Measurements from ENCODE around the gene DCUN1D5. TPM values are rescaled to one million over a fixed set of nuclear protein-coding genes. Genes with fewer than 3 reads are reported as not detected.

The DCUN1D5 gene
- 52.1 to 95.6 TPM (median 64.0 TPM) in 3 replicates for polyA plus RNA-seq
- polyA plus RNA-seq (2011; ENCODE audit: low read depth), result 31.2 TPM
- polyA plus RNA-seq (2011; cell fraction: cytosol; rRNA removed), result 66.6 and 98.8 TPM in 2 replicates
- polyA plus RNA-seq (2011; cell fraction: nucleus; rRNA removed), result 42.0 and 51.3 TPM in 2 replicates
- 57.3 and 78.7 TPM in 2 replicates for polyA plus RNA-seq (2012; ENCODE audit: low replicate concordance)
- polyA minus RNA-seq, result 7.1 to 31.2 TPM (median 11.6 TPM) in 3 replicates
- polyA minus RNA-seq (2011; cell fraction: cytosol; rRNA and poly(A)+ RNA removed), result 42.0 TPM
- polyA minus RNA-seq (2011; cell fraction: nucleus; rRNA and poly(A)+ RNA removed), result 18.9 and 21.1 TPM in 2 replicates

DNA sequence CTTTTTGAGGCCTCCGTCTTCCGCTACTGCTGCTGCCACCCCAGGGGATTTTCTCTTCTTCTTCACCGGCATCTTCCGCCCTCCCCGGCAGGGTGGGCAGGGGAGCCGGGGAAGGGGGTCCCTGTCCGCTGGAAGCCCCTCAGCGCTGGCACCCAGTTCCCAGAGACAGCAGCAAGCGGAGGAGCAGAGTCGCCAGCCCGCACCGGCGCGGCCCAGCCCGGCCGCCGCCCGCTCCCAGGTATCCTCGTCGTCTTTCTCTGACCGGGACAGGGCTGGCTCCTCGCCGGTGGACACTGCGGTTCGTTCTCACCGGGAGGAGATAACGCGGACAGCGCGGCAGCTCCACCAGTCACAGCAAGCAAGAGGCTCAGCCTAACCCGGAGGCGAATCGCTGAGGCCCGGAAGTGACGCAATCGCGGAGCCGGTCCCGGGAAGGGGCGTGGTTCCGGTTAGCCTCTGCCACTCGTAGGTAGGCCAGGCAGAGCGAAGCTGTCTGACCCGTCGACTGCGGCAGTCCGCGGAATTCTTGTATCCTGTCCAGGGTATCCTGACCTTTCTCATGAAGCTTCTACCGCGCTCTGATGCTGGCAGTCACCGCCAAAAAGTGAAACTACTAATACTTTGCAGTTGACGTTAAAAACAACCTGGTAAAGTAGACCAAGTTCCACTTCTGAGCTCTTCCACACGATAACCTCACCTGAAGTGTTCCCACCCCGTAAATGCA lies at the start of gene DCUN1D5:
TSS of gene DCUN1D5 (minus strand) at position 360 of the 724 bp plus-strand sequence. CDS start at position 72, 288 bp downstream.
- dilution Hi-C loops (cut with MboI; ENCODE audit: extremely low pct_ligation_motif_present, low sequenced_read_pairs), result no loop called here
- FAIRE-seq, result peak; percentile 91
- H3K79me2 ChIP-seq (ENCODE audit: control insufficient read depth, insufficient read depth, low read length), result peaks cover 50% of the 10 kb centered on the region

DNA sequence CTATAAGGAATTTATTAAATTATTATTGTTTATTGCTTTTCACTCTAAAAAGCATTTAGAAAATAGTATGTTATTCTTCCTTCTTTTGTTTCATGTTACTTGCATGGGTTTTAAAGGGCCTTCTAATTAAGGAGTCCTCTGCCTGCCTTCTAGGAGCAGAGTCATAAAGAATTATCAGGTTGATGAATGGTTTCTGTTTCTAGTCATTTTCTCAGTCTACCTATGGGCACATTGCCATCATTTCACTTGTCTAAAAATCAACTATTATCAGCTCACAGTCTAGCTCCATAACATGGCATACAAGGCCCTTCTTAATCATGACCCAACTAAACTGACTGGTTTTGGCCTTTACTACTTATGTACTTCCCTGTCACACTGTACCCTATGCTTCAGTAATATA lies 33.5 kb upstream of the DCUN1D5 start:
- Histone ChIP-seq H3K4me2 (ENCODE audit: control insufficient read depth, extremely low read depth, insufficient read depth, low read depth, low read length) (no peak overlapping the region), H3K27ac (ENCODE audit: control insufficient read depth, insufficient read depth, low read length) (no peak overlapping the region), H2AFZ (ENCODE audit: control insufficient read depth, low read length) (no peak overlapping the region), H3K9me3 (ENCODE audit: control insufficient read depth, low read depth, low read length) (no peaks in the 10 kb centered on the region), H3K27me3 (ENCODE audit: control insufficient read depth, extremely low read depth, insufficient read depth, low read length) (no peaks in the 10 kb centered on the region), H4K20me1 (ENCODE audit: control insufficient read depth, extremely low read depth, insufficient read depth, low read length) (no peaks in the 10 kb centered on the region), H3K79me2 (ENCODE audit: control insufficient read depth, insufficient read depth, low read length) (no peaks in the 10 kb centered on the region), H3K4me3 (ENCODE audit: control insufficient read depth in 2 of 3, extremely low read depth in 1 of 3, insufficient read depth in 2 of 3, low read depth in 1 of 3, low read length in 3 of 3) (no peak overlapping the region), H3K9ac (ENCODE audit: control insufficient read depth, extremely low read depth, insufficient read depth, low read length) (no peak overlapping the region), H3K4me1 (ENCODE audit: control insufficient read depth, extremely low read depth, insufficient read depth, low read length) (no peaks in the 10 kb centered on the region), H3K9me1 (ENCODE audit: control insufficient read depth, extremely low read depth, insufficient read depth, low read length) (no peaks in the 10 kb centered on the region), H3K36me3 (ENCODE audit: control insufficient read depth in 2 of 2, extremely low read depth in 1 of 2, insufficient read depth in 2 of 2, low read length in 2 of 2) (peaks cover 8 to 21% of the 10 kb centered on the region in 2 experiments)
- FAIRE-seq (peak; percentile 26), DNase-seq (ENCODE audit: low read depth, low spot score) (no peak)
- dilution Hi-C loops (cut with MboI; ENCODE audit: extremely low pct_ligation_motif_present, low sequenced_read_pairs), result no loop called here
- TF ChIP-seq EZH2 (IDR thresholded peaks at IDR 0.05; ENCODE audit: low read length), result no peak
- TF ChIP-seq, protein P1, sequence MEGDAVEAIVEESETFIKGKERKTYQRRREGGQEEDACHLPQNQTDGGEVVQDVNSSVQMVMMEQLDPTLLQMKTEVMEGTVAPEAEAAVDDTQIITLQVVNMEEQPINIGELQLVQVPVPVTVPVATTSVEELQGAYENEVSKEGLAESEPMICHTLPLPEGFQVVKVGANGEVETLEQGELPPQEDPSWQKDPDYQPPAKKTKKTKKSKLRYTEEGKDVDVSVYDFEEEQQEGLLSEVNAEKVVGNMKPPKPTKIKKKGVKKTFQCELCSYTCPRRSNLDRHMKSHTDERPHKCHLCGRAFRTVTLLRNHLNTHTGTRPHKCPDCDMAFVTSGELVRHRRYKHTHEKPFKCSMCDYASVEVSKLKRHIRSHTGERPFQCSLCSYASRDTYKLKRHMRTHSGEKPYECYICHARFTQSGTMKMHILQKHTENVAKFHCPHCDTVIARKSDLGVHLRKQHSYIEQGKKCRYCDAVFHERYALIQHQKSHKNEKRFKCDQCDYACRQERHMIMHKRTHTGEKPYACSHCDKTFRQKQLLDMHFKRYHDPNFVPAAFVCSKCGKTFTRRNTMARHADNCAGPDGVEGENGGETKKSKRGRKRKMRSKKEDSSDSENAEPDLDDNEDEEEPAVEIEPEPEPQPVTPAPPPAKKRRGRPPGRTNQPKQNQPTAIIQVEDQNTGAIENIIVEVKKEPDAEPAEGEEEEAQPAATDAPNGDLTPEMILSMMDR (optimal IDR thresholded peaks at IDR 0.05 in 1 of 3, IDR thresholded peaks at IDR 0.05 in 1 of 3, conservative IDR thresholded peaks at IDR 0.05 in 1 of 3; ENCODE audit: extremely low read depth in 1 of 3, insufficient read depth in 2 of 3, low read length in 3 of 3), result no peak

More for the DNA sequence above, at the start of gene DCUN1D5:
- peak within 1 kb of the TSS; percentile 96 for H3K9ac ChIP-seq (ENCODE audit: control insufficient read depth, extremely low read depth, insufficient read depth, low read length)
- no peaks in the 10 kb centered on the region for H4K20me1 ChIP-seq (ENCODE audit: control insufficient read depth, extremely low read depth, insufficient read depth, low read length)
- TF ChIP-seq, protein P1 (optimal IDR thresholded peaks at IDR 0.05 in 1 of 3, IDR thresholded peaks at IDR 0.05 in 1 of 3, conservative IDR thresholded peaks at IDR 0.05 in 1 of 3; ENCODE audit: extremely low read depth in 1 of 3, insufficient read depth in 2 of 3, low read length in 3 of 3), result no peak
- no peak for TF ChIP-seq EZH2 (IDR thresholded peaks at IDR 0.05; ENCODE audit: low read length)
- peak within 1 kb of the TSS; percentile 95 for H3K4me2 ChIP-seq (ENCODE audit: control insufficient read depth, extremely low read depth, insufficient read depth, low read depth, low read length)
- peak; percentile 64 for DNase-seq (ENCODE audit: low read depth, low spot score)
- peaks cover 0 to 5% of the 10 kb centered on the region in 2 experiments for H3K36me3 ChIP-seq (ENCODE audit: control insufficient read depth in 2 of 2, extremely low read depth in 1 of 2, insufficient read depth in 2 of 2, low read length in 2 of 2)
- H3K4me1 ChIP-seq (ENCODE audit: control insufficient read depth, extremely low read depth, insufficient read depth, low read length), result peaks cover 22% of the 10 kb centered on the region
- peak within 1 kb of the TSS; percentile 86 to 99 (median 87) for H3K4me3 ChIP-seq (ENCODE audit: control insufficient read depth in 2 of 3, extremely low read depth in 1 of 3, insufficient read depth in 2 of 3, low read depth in 1 of 3, low read length in 3 of 3)
- H2AFZ ChIP-seq (ENCODE audit: control insufficient read depth, low read length), result peak within 1 kb of the TSS; percentile 91
- H3K9me3 ChIP-seq (ENCODE audit: control insufficient read depth, low read depth, low read length), result no peaks in the 10 kb centered on the region
- H3K9me1 ChIP-seq (ENCODE audit: control insufficient read depth, extremely low read depth, insufficient read depth, low read length), result no peaks in the 10 kb centered on the region
- H3K27me3 ChIP-seq (ENCODE audit: control insufficient read depth, extremely low read depth, insufficient read depth, low read length), result no peaks in the 10 kb centered on the region
- peak within 1 kb of the TSS; percentile 90 for H3K27ac ChIP-seq (ENCODE audit: control insufficient read depth, insufficient read depth, low read length)

Measured in keratinocyte (primary cell).